NCI-H1930 (cell line): ENCODE measurements around the gene POLR2E.
"Not testable (repeated sequence)": the region's sequence is repeated elsewhere in the genome, so short reads cannot be mapped to it uniquely, and the experiment has no call there.

Experiments
- DNase-seq, 2 experiments: peaks; one replicate each; lab custom pipeline; 2025; lab: John Stamatoyannopoulos, UW

Gene POLR2E

GRCh38 chr19:1094978-1095701, at the start of gene POLR2E:
POLR2E (minus strand) TSS chr19:1095375; CDS start chr19:1095315, 60 bp downstream.
- peak; percentile 90 to 96 for DNase-seq

DNA sequence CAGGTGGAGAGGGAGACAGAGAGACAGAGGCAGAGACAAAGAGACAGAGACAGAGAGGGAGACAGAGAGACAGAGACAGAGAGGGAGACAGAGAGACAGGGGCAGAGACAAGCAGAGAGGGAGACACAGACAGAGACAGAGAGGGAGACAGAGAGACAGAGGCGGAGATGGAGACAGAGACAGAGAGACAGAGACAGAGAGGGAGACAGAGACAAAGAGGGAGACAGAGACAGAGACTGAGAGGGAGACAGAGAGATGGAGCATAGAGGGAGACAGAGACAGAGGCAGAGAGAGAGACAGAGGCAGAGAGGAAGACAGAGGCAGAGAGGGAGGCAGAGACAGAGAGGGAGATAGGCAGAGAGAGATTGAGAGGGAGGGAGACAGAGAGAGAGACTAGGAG, 49.6 kb upstream of the POLR2E start:
- DNase-seq: no peak

DNA sequence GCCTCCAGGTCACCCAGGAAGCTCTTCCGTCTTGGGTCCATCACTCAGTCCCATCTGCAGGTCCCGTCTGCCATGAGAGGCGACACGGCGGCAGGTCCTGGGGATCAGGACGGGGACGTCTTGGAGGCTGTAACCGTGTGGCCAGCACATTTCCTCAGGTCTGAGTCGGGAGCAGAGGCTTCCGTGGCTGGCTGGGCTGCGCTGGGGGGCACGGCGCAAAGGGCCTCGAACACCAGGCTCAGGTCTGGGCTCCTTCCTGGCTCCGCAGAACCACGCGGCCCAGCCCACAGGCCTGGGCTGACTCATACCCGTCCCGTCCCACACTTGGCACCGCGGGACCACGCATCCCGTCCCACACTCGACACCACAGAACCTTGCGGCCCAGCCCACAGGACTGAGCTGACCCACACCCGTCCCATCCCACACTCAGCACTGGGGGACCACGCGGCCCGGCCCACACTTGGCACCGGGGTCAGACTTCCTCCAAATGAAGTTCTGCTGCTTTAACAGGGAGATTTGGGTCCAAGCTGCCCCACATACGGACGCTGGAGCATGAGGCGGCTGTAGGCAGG, 48.7 kb upstream of the POLR2E start:
- DNase-seq: no peak

DNA sequence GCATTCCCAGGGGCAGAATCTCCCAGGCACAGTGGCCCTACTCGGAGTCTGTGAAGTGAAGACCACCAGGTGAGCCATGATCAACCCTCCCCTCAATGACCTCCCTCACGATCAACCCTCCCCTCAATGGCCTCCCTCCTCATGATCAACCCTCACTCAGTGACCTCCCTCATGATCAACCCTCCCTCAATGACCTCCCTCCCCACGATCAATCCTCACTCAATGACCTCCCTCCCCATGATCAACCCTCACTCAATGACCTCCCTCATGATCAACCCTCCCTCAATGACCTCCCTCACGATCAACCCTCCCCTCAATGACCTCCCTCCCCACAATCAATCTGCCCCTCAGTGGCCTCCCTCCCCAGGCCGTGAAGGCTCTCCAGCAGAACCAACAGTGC, 46.8 kb upstream of the POLR2E start:
- no peak for DNase-seq

DNA sequence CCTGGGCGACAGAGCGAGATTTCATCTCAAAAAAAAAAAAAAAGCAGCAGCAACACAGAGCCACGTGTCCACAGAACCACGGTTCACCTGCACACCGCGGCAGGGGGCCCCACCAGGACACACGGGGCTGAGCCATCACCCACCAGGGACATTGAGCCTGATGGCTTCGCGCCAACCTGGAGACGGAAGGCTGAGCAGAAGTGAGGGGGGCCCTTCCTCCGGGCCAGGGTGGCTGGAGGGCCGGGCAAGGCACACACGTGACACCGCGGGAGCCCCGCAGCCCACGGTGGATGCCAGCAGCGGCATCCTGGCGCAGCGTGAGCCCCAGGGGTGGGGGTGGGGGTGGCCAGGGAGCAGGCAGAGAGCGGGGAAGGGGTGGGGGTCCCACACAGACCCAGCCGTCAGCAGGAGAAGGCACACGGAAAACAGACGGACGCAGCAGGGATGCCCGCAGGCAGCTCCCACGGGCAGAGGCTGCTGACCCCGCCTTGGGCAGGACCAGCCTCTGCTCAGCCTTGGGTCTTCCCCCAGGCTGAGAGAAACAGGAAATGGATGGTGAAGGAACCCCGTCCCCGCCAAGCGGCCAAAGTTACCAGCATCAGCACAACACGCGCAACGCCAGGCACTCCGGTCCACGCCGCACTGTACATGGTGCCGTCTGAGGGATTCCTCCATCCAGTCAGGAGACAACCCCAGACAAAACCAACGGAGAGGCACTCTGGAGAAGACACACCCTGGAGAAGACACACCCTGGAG, 45.3 kb upstream of the POLR2E start:
- no peak for DNase-seq

DNA sequence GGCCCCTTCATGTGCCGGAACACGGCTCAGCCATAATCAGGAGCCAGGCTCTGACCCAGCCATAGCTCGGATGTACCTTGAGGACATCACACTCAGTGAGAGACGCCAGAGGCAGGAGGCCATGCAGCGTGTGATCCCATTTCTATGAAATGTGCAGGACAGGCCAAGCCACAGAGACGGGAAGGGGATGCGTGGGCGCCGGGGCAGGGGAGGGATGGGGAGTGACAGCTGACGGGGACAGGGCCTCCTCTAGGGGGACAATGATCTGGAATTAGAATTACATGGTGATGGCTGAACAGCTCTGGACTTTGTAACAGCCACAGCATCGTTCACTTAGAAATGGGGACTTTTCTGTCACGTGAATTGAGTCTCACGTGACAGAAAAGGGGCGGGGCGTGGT, 44.0 kb upstream of the POLR2E start:
- DNase-seq: no peak

GRCh38 chr19:1138121-1138520, 42.9 kb upstream of the POLR2E start:
- DNase-seq: no peak

GRCh38 chr19:1136621-1137317, 41.6 kb upstream of the POLR2E start:
- no peak for DNase-seq

GRCh38 chr19:1136201-1136600, 41.0 kb upstream of the POLR2E start:
- no peak for DNase-seq

DNA sequence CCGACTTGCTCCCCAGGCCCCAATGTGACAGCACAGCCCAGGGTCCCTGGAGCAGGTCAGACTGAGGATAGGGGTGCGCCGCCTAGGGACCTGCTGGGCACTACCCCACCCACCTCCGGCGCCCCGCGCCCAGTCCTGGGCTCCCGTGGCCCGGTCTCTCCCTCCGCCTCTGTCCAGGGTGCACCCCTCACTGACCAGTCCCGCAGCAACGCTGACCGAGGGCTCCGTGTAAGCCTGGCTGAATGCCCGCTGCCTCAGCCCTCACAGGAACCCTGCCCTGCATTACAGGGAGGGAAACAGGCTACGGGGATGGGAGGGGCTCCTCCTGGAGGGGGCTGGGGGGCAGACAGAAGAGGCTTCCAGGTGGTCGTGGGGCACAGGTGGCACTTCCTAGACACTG, 40.3 kb upstream of the POLR2E start:
- DNase-seq: no peak

DNA sequence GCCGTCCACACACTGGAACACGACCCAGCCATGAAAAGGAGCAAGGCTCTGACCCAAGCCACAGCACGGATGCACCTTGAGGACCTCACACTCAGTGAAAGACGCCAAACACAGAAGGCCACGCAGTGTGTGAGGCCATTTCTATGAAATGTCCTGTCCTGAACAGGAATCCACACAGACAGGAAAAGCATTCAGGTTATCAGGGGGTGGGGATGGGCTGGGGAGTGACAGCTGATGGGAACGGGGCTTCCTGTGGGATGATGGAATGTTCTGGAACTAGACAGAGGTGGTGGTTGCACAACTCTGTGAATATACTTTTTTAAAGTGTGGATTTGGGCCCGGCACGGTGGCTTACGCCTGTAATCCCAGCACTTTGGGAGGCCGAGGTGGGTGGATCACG, 39.3 kb upstream of the POLR2E start:
- no peak for DNase-seq

DNA sequence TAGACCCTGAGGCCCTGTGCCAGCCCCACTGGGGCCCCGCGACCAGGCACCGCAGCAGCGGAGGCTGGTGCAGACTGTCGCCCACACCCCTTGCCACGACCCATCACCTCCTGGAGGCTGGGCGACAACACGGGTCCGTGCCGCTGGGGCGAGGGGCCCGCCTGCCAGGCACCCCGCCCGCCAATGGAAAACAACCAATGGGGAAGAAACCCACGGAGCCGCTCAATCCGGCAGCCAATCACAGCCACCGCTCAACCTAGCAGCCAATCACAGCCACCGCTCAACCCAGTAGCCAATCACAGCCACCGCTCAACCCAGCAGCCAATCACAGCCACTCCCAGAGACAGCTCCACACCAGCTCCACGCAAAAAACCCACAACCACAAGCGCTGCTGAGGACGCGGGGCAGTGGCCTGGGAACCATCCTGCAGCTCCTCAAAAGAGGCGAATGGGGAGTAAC, 38.3 kb upstream of the POLR2E start:
- no peak for DNase-seq

GRCh38 chr19:1132552-1133383, 37.6 kb upstream of the POLR2E start:
- DNase-seq: no peak

- no peak for DNase-seq
Measured at GRCh38 chr19:1131718-1132551, 36.8 kb upstream of the POLR2E start.

DNA sequence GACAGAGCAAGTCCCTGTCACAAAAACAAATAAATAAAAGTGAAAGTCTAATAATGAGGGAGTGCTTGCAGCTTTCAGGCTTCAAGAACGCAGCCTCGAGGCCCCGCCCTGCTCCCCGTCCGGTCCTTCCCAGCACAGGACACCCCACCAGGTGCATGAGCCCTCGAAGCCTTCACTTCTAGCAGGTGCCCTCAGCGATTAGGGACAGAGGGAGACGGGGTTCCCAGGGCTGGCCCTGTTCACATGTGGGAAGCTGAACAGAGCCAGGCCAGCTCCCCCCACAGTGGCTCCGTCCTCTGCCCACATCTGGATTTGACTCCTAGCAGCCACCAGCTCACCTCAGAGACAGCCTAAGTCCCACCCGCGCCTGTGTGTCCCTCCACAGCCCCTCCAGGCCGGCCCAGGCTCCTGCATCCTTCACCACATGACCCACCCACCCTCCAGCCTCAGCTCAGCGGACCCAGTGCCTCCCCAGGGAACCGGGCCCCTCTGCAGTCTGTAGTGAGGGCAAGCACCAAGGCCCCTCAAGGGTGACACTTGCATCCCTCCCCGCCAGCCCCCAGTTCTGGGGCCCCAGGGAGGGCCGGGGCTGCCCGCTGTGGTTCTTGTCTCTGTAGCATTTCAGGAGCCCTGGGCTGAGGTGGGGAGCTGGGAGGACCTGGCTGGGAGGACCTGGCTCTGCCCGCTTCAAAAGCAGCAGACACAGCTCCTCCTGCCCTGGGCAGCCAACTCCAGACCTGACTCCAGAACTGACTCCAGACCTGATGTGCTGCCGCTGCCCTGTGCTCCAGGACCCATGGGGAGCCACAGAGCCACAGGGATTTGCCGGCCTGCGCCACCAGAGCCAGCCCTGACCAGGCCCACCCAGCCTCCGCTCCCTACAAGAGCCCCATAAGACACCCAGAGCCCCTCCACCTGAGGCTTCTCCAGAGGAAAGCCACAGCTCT, 35.9 kb upstream of the POLR2E start:
- no peak for DNase-seq

DNA sequence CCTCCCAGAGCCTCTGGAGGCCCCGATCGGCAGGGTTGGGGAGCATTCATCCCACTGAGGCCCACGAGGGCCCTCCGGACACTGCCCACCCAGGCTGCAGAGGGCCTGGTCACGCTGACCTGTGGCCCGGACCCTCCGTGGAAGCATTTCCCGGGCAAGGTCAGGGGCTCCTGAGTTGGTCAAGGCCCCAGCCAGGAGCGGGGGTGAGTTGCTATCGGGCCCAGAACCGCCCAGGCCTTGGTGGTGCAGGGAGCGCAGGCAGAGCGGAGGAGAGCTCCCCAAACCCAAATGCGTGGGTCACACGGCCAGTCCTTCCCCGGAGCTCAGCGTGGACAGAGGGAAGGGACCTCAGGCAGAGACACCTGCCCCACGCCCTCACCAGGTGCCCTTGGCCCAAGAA, 34.4 kb upstream of the POLR2E start:
- no peak for DNase-seq

DNA sequence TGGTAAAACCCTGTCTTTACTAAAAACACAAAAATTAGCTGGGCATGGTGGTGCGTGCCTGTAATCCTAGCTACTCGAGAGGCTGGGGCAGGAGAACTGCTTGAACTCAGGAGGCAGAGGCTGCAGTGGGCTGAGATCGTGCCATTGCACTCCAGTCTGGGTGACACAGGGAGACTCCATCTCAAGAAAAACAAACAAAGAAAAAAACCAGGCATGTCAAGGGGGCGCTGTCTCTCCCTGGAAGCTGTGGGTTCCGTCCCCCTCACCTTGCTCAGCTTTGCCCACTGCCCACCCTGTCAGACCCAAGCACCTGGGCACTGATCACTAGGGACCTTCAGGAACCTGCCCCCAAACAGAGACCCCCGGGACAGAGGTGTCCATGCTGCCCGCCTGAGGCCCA, 33.9 kb upstream of the POLR2E start:
- not testable (repeated sequence) for DNase-seq

GRCh38 chr19:1128106-1128505, 32.9 kb upstream of the POLR2E start:
- DNase-seq: no peak

GRCh38 chr19:1126984-1127760, 32.0 kb upstream of the POLR2E start:
- no peak for DNase-seq
